Tibial nerve (tissue), 4 donors: ENCODE data around the gene NGEF. TPM values are rescaled to one million over a fixed set of nuclear protein-coding genes. Genes with fewer than 3 reads are reported as not detected.
A peak's percentile ranks its signal among the peaks of the same experiment; 100 is the strongest.

Source experiments
- DNase-seq, 2 donors: peaks; one replicate each; pipeline ENCODE4 v3.0.0-alpha.2; 2019; ENCODE audit warnings: low spot score in 2 of 2
- H3K27ac ChIP-seq, 4 donors: fragments of 200-600 bp; sonication (generic) in 3 of 4; one replicate each; pipeline ENCODE4 v1.5.1; 2017 to 2019; ENCODE audit warnings: mild to moderate bottlenecking in 1 of 4
- H3K27me3 ChIP-seq, 2 donors: fragments of 200-600 bp; sonication (generic) in 1 of 2; one replicate each; pipeline versions ENCODE4 v1.5.1 to v1.6.0; 2017 to 2019
- H3K36me3 ChIP-seq, 3 donors: fragments of 200-600 bp; sonication (generic); one replicate each; pipeline ENCODE4 v1.5.1; 2018 to 2019
- H3K4me1 ChIP-seq, 4 donors: fragments of 200-600 bp; sonication (generic) in 3 of 4; one replicate each; pipeline ENCODE4 v1.5.1; 2017 to 2019
- H3K4me3 ChIP-seq, 4 donors: fragments of 200-600 bp; sonication (generic) in 3 of 4; one replicate each; pipeline ENCODE4 v1.5.1; 2017 to 2019; ENCODE audit warnings: mild to moderate bottlenecking in 1 of 4, moderate library complexity in 1 of 4
- H3K9me3 ChIP-seq, 4 donors: fragments of 200-600 bp; sonication (generic) in 3 of 4; one replicate each; pipeline ENCODE4 v1.5.1; 2017 to 2019
- CTCF ChIP-seq, 5 experiments: fragments of 200-600 bp in 3 of 5; fragments of 450-650 bp in 2 of 5; sonication (generic) in 3 of 5; IDR thresholded peaks; one replicate each; pipeline ENCODE4 v1.5.1; 2016 to 2019; ENCODE audit warnings: antibody characterized with exemption in 5 of 5, mild to moderate bottlenecking in 3 of 5, moderate library complexity in 2 of 5
- EP300 ChIP-seq, 2 donors: sonication (generic); formaldehyde crosslinking; IDR thresholded peaks; one replicate each; pipeline ENCODE4 v1.6.1; 2017; ENCODE audit warnings: antibody characterized with exemption in 2 of 2, mild to moderate bottlenecking in 1 of 2
- POLR2A ChIP-seq, 2 donors: fragments of 450-650 bp; IDR thresholded peaks; one replicate each; pipeline ENCODE4 v1.6.1; 2017; ENCODE audit warnings: antibody characterized with exemption in 2 of 2, mild to moderate bottlenecking in 2 of 2, moderate library complexity in 2 of 2
- WGBS, 2 donors: methylation state at CpG; one replicate each; pipeline ENCODE4 v1.1.5; 2018; 5-methylcytosine and 5-hydroxymethylcytosine counted together
- total RNA-seq, 4 donors: library from RNA; depleted of rRNA; stranded (reverse); fragments of >200 nt; gene quantifications; one replicate each; pipeline ENCODE4 v1.1.0, GENCODE V29; 2016

Gene NGEF
- total RNA-seq, 4 donors from 2014 or later = 12.9 to 47.6 (median 22.7) TPM

GRCh38 chr2:232886176-232886575 is 126.9 kb downstream of the NGEF start:
- DNase-seq = no peak
- H3K27me3 ChIP-seq = no peaks in the 10 kb centered on the region

GRCh38 chr2:232885264-232885961 is 127.6 kb downstream of the NGEF start:
- Histone ChIP-seq H3K4me1 (no peaks in the 10 kb centered on the region), H3K27ac (no peak overlapping the region)
- WGBS, 2 donors = 84% methylated on average over 24 of the region's 25 CpGs

More at GRCh38 chr2:232886176-232886575, 126.9 kb downstream of the NGEF start:
- Histone ChIP-seq H3K4me1 (peaks cover 0 to 6% (median 0%) of the 10 kb centered on the region in 4 donors), H3K4me3 (no peak overlapping the region), H3K36me3 (peaks cover 0 to 54% (median 0%) of the 10 kb centered on the region in 3 donors), H3K27ac (no peak overlapping the region), H3K9me3 (no peaks in the 10 kb centered on the region)
- TF ChIP-seq EP300 (IDR thresholded peaks at IDR 0.05) = no peak
- TF ChIP-seq CTCF (IDR thresholded peaks at IDR 0.05) = no peak
- no peak for TF ChIP-seq POLR2A (IDR thresholded peaks at IDR 0.05)
- WGBS, 2 donors = 89% methylated on average over 11 of the region's 11 CpGs

GRCh38 chr2:232884549-232885263 is 128.3 kb downstream of the NGEF start:
- peak in 1 of 2 donors; percentile 9 for DNase-seq

More at GRCh38 chr2:232885264-232885961, 127.6 kb downstream of the NGEF start:
- no peak overlapping the region for H3K4me3 ChIP-seq
- TF ChIP-seq CTCF (IDR thresholded peaks at IDR 0.05) = no peak
- TF ChIP-seq POLR2A (IDR thresholded peaks at IDR 0.05) = no peak
- TF ChIP-seq EP300 (IDR thresholded peaks at IDR 0.05) = no peak
- peaks cover 0 to 54% (median 0%) of the 10 kb centered on the region in 3 donors for H3K36me3 ChIP-seq
- H3K27me3 ChIP-seq = no peaks in the 10 kb centered on the region
- peak in 1 of 2 donors; percentile 10 for DNase-seq
- no peaks in the 10 kb centered on the region for H3K9me3 ChIP-seq

GRCh38 chr2:232884001-232884421 is 129.0 kb downstream of the NGEF start:
- H3K27me3 ChIP-seq = no peaks in the 10 kb centered on the region
- peaks cover 0 to 8% (median 0%) of the 10 kb centered on the region in 4 donors for H3K4me1 ChIP-seq
- no peak for TF ChIP-seq CTCF (IDR thresholded peaks at IDR 0.05)
- TF ChIP-seq POLR2A (IDR thresholded peaks at IDR 0.05) = no peak
- no peak for TF ChIP-seq EP300 (IDR thresholded peaks at IDR 0.05)
- no peak overlapping the region for H3K4me3 ChIP-seq
- peaks cover 0 to 62% (median 0%) of the 10 kb centered on the region in 3 donors for H3K36me3 ChIP-seq
- 78 to 86% methylated on average over 10 to 11 of the region's 11 CpGs for WGBS, 2 donors
- H3K9me3 ChIP-seq = no peaks in the 10 kb centered on the region
- H3K27ac ChIP-seq = no peak overlapping the region
- DNase-seq = peak in 1 of 2 donors; percentile 6

More at GRCh38 chr2:232884549-232885263, 128.3 kb downstream of the NGEF start:
- peaks cover 0 to 55% (median 0%) of the 10 kb centered on the region in 3 donors for H3K36me3 ChIP-seq
- 71 to 83% methylated on average over 22 to 27 of the region's 27 CpGs for WGBS, 2 donors
- no peak overlapping the region for H3K4me3 ChIP-seq
- TF ChIP-seq POLR2A (IDR thresholded peaks at IDR 0.05) (no peak), EP300 (IDR thresholded peaks at IDR 0.05) (no peak), CTCF (IDR thresholded peaks at IDR 0.05) (no peak)
- peaks cover 0 to 7% (median 0%) of the 10 kb centered on the region in 4 donors for H3K4me1 ChIP-seq
- no peaks in the 10 kb centered on the region for H3K9me3 ChIP-seq
- H3K27ac ChIP-seq = no peak overlapping the region
- no peaks in the 10 kb centered on the region for H3K27me3 ChIP-seq
